OCI-LY7 (cell line): ENCODE results near the gene FBXO9.

Source experiments
- EZH2phosphoT487 ChIP-seq: fragments of 200-600 bp; sonication (generic); IDR thresholded peaks from 2 replicates; pipeline ENCODE4 v1.6.1; 2018; ENCODE audit warnings: low read depth, borderline replicate concordance, mild to moderate bottlenecking, mixed run types, antibody characterized with exemption, low read length, moderate library complexity, mixed read lengths
- TF ChIP-seq, protein P1 (sequence below): fragments of 200-600 bp; sonication (generic); conservative IDR thresholded peaks from 2 replicates; pipeline ENCODE4 v1.5.1; 2014; ENCODE audit warnings: mild to moderate bottlenecking, antibody characterized with exemption, low read length, moderate library complexity, mixed read lengths

DNA sequence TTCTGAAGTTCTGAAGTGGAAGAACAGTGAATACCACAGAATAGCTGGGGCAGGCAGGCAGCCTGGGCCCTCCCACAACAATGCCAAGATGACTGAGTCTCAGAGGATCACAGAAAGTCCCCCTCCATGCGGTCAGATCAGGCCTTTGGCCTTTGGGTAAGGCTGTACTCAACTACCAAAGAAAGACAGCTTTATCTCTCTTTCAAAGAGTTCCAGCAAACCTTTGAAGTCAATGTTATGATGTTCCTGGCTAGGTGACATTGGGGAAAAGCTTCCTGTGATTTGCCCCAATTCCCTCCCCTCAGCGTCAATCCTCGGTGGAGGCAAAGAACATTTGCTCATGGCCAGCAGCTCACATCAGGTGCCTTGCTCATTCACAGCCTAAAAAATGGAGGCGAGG lies 10.7 kb upstream of the FBXO9 start:
- TF ChIP-seq, protein P1, sequence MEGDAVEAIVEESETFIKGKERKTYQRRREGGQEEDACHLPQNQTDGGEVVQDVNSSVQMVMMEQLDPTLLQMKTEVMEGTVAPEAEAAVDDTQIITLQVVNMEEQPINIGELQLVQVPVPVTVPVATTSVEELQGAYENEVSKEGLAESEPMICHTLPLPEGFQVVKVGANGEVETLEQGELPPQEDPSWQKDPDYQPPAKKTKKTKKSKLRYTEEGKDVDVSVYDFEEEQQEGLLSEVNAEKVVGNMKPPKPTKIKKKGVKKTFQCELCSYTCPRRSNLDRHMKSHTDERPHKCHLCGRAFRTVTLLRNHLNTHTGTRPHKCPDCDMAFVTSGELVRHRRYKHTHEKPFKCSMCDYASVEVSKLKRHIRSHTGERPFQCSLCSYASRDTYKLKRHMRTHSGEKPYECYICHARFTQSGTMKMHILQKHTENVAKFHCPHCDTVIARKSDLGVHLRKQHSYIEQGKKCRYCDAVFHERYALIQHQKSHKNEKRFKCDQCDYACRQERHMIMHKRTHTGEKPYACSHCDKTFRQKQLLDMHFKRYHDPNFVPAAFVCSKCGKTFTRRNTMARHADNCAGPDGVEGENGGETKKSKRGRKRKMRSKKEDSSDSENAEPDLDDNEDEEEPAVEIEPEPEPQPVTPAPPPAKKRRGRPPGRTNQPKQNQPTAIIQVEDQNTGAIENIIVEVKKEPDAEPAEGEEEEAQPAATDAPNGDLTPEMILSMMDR: no peak
- no peak for TF ChIP-seq EZH2phosphoT487
